ENCODE data around the gene DENND5A.
"Not testable (repeated sequence)": the region's sequence is repeated elsewhere in the genome, so short reads cannot be mapped to it uniquely, and the experiment has no call there.

The DENND5A gene

DNA sequence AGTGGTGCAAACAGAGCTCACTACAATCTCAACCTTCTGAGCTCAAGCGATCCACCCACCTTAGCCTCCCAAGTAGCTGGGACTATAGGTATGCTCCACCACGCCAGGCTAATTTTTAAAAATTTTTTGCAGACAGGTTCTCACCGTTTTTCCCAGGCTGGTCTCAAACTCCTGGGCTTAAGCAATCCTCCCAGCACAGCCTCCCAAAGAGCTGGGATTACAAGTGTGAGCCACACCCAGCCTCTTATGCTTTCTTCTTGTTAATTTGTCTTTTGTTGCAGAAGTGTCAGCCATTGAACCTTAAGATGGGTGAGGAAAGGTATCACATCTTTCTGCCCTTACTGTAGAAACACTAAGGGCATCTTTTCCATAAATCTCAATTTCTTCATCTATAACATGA, 34.9 kb downstream of the DENND5A start:
- Histone ChIP-seq H3K27me3 (ENCODE audit: control insufficient read depth in 1 of 2, insufficient read depth in 2 of 2, low read length in 2 of 2) (no peaks in the 10 kb centered on the region), H3K9ac (ENCODE audit: low read length) (no peak overlapping the region), H3K9me3 (ENCODE audit: low read length) (no peaks in the 10 kb centered on the region), H3K4me1 (ENCODE audit: insufficient read depth, low read length) (peaks cover 5% of the 10 kb centered on the region), H3K36me3 (ENCODE audit: insufficient read depth, low read length) (no peaks in the 10 kb centered on the region), H3K4me3 (ENCODE audit: low read depth in 1 of 2, low read length in 2 of 2) (no peak overlapping the region), H3K27ac (ENCODE audit: low read depth, low read length) (no peak overlapping the region)

GRCh38 chr11:9228091-9228490, 37.1 kb downstream of the DENND5A start:
- Histone ChIP-seq H3K9me3 (ENCODE audit: low read length) (no peaks in the 10 kb centered on the region), H3K4me1 (ENCODE audit: insufficient read depth, low read length) (peaks cover 5% of the 10 kb centered on the region), H3K36me3 (ENCODE audit: insufficient read depth, low read length) (no peaks in the 10 kb centered on the region), H3K27ac (ENCODE audit: low read depth, low read length) (no peak overlapping the region), H3K27me3 (ENCODE audit: control insufficient read depth in 1 of 2, insufficient read depth in 2 of 2, low read length in 2 of 2) (no peaks in the 10 kb centered on the region), H3K9ac (ENCODE audit: low read length) (no peak overlapping the region), H3K4me3 (ENCODE audit: low read depth in 1 of 2, low read length in 2 of 2) (no peak overlapping the region)

DNA sequence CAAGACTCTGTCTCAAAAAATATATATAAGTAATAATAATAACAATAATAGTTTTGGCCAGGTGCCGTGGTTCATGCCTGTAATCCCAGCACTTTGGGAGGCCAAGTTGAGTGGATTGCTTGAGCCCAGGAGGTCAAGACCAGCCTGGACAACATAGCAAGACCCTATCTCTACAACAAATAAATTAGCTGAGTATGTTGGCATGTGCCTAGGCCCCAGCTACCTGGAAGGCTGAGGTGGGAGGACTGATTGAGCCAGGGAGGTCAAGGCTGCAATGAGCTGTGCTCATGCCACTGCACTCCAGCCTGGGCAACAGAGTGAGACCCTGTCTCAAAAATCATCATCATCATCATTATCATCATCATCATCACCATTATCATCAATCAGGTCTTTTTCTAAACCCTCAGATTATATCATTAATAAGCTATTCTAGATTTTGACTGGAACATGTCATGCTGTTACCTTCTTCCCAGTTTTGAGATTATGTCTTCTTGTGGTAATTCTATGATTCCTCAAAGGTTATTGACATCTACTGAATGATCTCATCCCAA, 39.3 kb downstream of the DENND5A start:
- Histone ChIP-seq H3K4me3 (ENCODE audit: low read depth in 1 of 2, low read length in 2 of 2) (no peak overlapping the region), H3K4me1 (ENCODE audit: insufficient read depth, low read length) (peaks cover 6% of the 10 kb centered on the region), H3K36me3 (ENCODE audit: insufficient read depth, low read length) (no peaks in the 10 kb centered on the region), H3K27ac (ENCODE audit: low read depth, low read length) (no peak overlapping the region), H3K27me3 (ENCODE audit: control insufficient read depth in 1 of 2, insufficient read depth in 2 of 2, low read length in 2 of 2) (no peaks in the 10 kb centered on the region), H3K9me3 (ENCODE audit: low read length) (no peaks in the 10 kb centered on the region), H3K9ac (ENCODE audit: low read length) (no peak overlapping the region)

- Histone ChIP-seq H3K36me3 (ENCODE audit: insufficient read depth, low read length) (no peaks in the 10 kb centered on the region), H3K27me3 (ENCODE audit: control insufficient read depth in 1 of 2, insufficient read depth in 2 of 2, low read length in 2 of 2) (no peaks in the 10 kb centered on the region), H3K27ac (ENCODE audit: low read depth, low read length) (no peak overlapping the region), H3K9me3 (ENCODE audit: low read length) (no peaks in the 10 kb centered on the region), H3K4me3 (ENCODE audit: low read depth in 1 of 2, low read length in 2 of 2) (no peak overlapping the region), H3K9ac (ENCODE audit: low read length) (no peak overlapping the region), H3K4me1 (ENCODE audit: insufficient read depth, low read length) (peaks cover 6% of the 10 kb centered on the region)
Observed at GRCh38 chr11:9222654-9223053, 42.5 kb downstream of the DENND5A start.

DNA sequence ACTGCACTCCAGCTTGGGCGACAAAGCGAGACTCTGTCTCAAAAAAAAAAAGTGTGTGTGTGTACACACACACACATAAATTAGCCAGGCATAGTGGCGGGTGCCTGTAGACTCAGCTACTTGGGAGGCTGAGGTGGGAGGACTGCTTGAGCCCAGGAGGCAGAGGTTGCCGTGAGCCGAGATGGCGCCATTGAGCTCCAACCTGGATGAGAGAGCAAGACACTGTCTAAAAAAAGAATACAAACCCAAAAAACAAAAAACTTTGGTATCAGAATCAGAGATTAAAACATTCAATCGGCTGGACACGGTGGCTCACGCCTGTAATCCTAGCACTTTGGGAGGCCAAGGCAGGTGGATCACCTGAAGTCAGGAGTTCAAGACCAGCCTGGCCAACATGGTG, 44.3 kb downstream of the DENND5A start:
- H3K27me3 ChIP-seq (ENCODE audit: control insufficient read depth in 1 of 2, insufficient read depth in 2 of 2, low read length in 2 of 2); H3K9ac ChIP-seq (ENCODE audit: low read length); H3K9me3 ChIP-seq (ENCODE audit: low read length); H3K4me3 ChIP-seq (ENCODE audit: low read depth in 1 of 2, low read length in 2 of 2); H3K27ac ChIP-seq (ENCODE audit: low read depth, low read length); H3K36me3 ChIP-seq (ENCODE audit: insufficient read depth, low read length): not testable (repeated sequence)
- peaks cover 11% of the 10 kb centered on the region for H3K4me1 ChIP-seq (ENCODE audit: insufficient read depth, low read length)

DNA sequence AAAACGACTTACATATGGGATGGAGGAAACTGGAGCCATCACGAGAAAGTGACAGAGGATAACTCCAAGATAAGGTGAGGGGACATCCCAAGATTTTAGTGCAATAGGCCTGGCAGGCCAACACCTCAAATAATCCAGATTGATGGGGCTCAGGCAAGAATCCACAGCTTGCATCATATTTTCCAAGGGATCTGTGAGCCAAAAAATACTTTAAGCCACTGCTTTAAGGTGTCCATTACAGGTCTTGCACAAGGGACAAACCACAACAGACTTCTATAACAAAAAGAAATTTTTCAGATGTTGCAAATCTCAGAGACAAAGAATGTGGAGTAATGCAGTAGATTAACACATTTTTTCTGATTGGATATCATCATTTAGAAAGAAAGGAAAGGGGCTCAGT, 45.6 kb downstream of the DENND5A start:
- H3K27me3 ChIP-seq (ENCODE audit: control insufficient read depth in 1 of 2, insufficient read depth in 2 of 2, low read length in 2 of 2): no peaks in the 10 kb centered on the region
- H3K4me3 ChIP-seq (ENCODE audit: low read depth in 1 of 2, low read length in 2 of 2): no peak overlapping the region
- H3K9ac ChIP-seq (ENCODE audit: low read length): no peak overlapping the region
- H3K27ac ChIP-seq (ENCODE audit: low read depth, low read length): no peak overlapping the region
- no peaks in the 10 kb centered on the region for H3K36me3 ChIP-seq (ENCODE audit: insufficient read depth, low read length)
- peaks cover 11% of the 10 kb centered on the region for H3K4me1 ChIP-seq (ENCODE audit: insufficient read depth, low read length)
- no peaks in the 10 kb centered on the region for H3K9me3 ChIP-seq (ENCODE audit: low read length)

DNA sequence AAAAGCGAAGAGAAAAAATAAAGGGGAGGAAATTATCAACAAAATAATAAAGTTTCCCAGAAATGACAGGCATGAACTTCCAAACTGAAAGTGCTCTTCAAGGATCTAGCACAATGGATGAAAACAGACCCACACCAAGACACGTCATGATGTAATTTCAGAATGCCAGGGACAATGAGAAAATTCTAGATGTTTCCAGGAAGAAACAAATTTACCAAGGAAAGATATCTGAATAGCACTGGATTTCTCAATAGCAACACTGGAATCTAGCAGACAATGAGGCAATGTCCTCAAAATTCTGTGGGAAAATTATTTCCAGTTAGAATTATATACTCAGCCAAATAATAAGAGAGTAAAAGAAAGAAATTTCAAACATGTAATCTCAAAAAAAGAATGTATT, 46.0 kb downstream of the DENND5A start:
- no peak overlapping the region for H3K27ac ChIP-seq (ENCODE audit: low read depth, low read length)

GRCh38 chr11:9214765-9215164, 50.4 kb downstream of the DENND5A start:
- Histone ChIP-seq H3K9ac (ENCODE audit: low read length) (no peak overlapping the region), H3K36me3 (ENCODE audit: insufficient read depth, low read length) (no peaks in the 10 kb centered on the region), H3K4me1 (ENCODE audit: insufficient read depth, low read length) (peaks cover 16% of the 10 kb centered on the region), H3K27ac (ENCODE audit: low read depth, low read length) (no peak overlapping the region), H3K4me3 (ENCODE audit: low read depth in 1 of 2, low read length in 2 of 2) (no peak overlapping the region), H3K27me3 (ENCODE audit: control insufficient read depth in 1 of 2, insufficient read depth in 2 of 2, low read length in 2 of 2) (no peaks in the 10 kb centered on the region), H3K9me3 (ENCODE audit: low read length) (no peaks in the 10 kb centered on the region)

More for the DNA sequence above, 46.0 kb downstream of the DENND5A start:
- Histone ChIP-seq H3K4me3 (ENCODE audit: low read depth in 1 of 2, low read length in 2 of 2) (no peak overlapping the region), H3K9ac (ENCODE audit: low read length) (no peak overlapping the region), H3K36me3 (ENCODE audit: insufficient read depth, low read length) (no peaks in the 10 kb centered on the region), H3K4me1 (ENCODE audit: insufficient read depth, low read length) (peaks cover 12% of the 10 kb centered on the region), H3K9me3 (ENCODE audit: low read length) (no peaks in the 10 kb centered on the region), H3K27me3 (ENCODE audit: control insufficient read depth in 1 of 2, insufficient read depth in 2 of 2, low read length in 2 of 2) (no peaks in the 10 kb centered on the region)

DNA sequence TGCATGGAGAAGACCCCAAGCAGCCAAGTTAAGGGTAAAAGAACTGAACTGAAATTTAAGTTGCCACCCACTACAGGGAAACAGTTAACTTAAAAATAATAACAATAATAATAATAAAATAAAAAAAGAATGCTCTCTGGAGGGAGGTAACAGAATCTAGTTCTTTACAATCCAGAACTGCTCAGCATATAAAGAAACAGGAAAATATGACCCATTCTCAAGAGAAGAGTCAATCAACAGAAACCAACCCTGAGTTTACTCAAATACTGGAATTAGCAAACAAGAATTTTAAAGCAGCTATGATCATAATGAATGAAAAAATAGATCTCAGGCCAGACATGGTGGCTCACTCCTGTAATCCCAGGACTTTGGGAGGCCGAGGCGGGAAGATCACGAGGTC, 53.8 kb downstream of the DENND5A start:
- Histone ChIP-seq H3K4me3 (ENCODE audit: low read depth in 1 of 2, low read length in 2 of 2) (no peak overlapping the region), H3K27me3 (ENCODE audit: control insufficient read depth in 1 of 2, insufficient read depth in 2 of 2, low read length in 2 of 2) (no peaks in the 10 kb centered on the region), H3K27ac (ENCODE audit: low read depth, low read length) (no peak overlapping the region), H3K9me3 (ENCODE audit: low read length) (no peaks in the 10 kb centered on the region), H3K4me1 (ENCODE audit: insufficient read depth, low read length) (peaks cover 21% of the 10 kb centered on the region), H3K9ac (ENCODE audit: low read length) (no peak overlapping the region), H3K36me3 (ENCODE audit: insufficient read depth, low read length) (no peaks in the 10 kb centered on the region)

GRCh38 chr11:9210922-9211320, 54.2 kb downstream of the DENND5A start:
- Histone ChIP-seq H3K4me1 (ENCODE audit: insufficient read depth, low read length) (peaks cover 20% of the 10 kb centered on the region), H3K27ac (ENCODE audit: low read depth, low read length) (no peak overlapping the region), H3K4me3 (ENCODE audit: low read depth in 1 of 2, low read length in 2 of 2) (no peak overlapping the region), H3K27me3 (ENCODE audit: control insufficient read depth in 1 of 2, insufficient read depth in 2 of 2, low read length in 2 of 2) (no peaks in the 10 kb centered on the region), H3K36me3 (ENCODE audit: insufficient read depth, low read length) (no peaks in the 10 kb centered on the region), H3K9me3 (ENCODE audit: low read length) (no peaks in the 10 kb centered on the region), H3K9ac (ENCODE audit: low read length) (no peak overlapping the region)

GRCh38 chr11:9210224-9210921, 54.8 kb downstream of the DENND5A start:
- H3K27ac ChIP-seq (ENCODE audit: low read depth, low read length): no peak overlapping the region
- no peaks in the 10 kb centered on the region for H3K9me3 ChIP-seq (ENCODE audit: low read length)
- no peaks in the 10 kb centered on the region for H3K36me3 ChIP-seq (ENCODE audit: insufficient read depth, low read length)
- no peaks in the 10 kb centered on the region for H3K27me3 ChIP-seq (ENCODE audit: control insufficient read depth in 1 of 2, insufficient read depth in 2 of 2, low read length in 2 of 2)
- H3K4me1 ChIP-seq (ENCODE audit: insufficient read depth, low read length): peaks cover 20% of the 10 kb centered on the region
- no peak overlapping the region for H3K4me3 ChIP-seq (ENCODE audit: low read depth in 1 of 2, low read length in 2 of 2)
- no peak overlapping the region for H3K9ac ChIP-seq (ENCODE audit: low read length)

DNA sequence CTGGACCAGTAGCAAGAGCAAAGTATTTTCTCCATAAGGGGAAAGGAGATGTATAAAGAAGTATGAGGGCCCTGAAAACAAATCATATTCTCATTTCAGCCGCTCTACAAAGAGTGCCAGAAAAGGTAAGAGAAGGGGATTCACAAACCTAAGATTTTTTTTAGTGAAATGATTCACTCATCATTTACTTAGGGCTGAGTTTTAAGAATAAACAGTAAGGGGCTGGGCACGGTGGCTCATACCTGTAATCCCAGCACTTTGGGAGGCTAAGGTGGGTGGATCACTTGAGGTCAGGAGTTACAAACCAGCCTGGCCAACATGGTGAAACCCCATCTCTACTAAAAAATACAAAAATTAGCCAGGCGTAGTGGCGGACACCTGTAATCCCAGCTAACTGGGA, 55.5 kb downstream of the DENND5A start:
- H3K9ac ChIP-seq (ENCODE audit: low read length); H3K27ac ChIP-seq (ENCODE audit: low read depth, low read length); H3K4me3 ChIP-seq (ENCODE audit: low read depth in 1 of 2, low read length in 2 of 2); H3K9me3 ChIP-seq (ENCODE audit: low read length); H3K27me3 ChIP-seq (ENCODE audit: control insufficient read depth in 1 of 2, insufficient read depth in 2 of 2, low read length in 2 of 2); H3K36me3 ChIP-seq (ENCODE audit: insufficient read depth, low read length): not testable (repeated sequence)
- peaks cover 20% of the 10 kb centered on the region for H3K4me1 ChIP-seq (ENCODE audit: insufficient read depth, low read length)

Measured in muscle layer of colon (tissue), 2 donors.